ENCODE measurements around the gene CREG2.
A peak's percentile ranks its signal among the peaks of the same experiment; 100 is the strongest.

The CREG2 gene

GRCh38 chr2:101387151-101387834 lies at the start of gene CREG2:
Gene CREG2 (minus strand): TSS chr2:101387503. CDS start chr2:101387457, 46 bp downstream.
- H3K27me3 ChIP-seq (ENCODE audit: control insufficient read depth, insufficient read depth, low read length): peaks cover 18% of the 10 kb centered on the region
- H3K4me3 ChIP-seq (ENCODE audit: low read length): peak within 1 kb of the TSS; percentile 62
- H3K36me3 ChIP-seq (ENCODE audit: control insufficient read depth, insufficient read depth, low read length): no peaks in the 10 kb centered on the region
- H3K4me1 ChIP-seq (ENCODE audit: control insufficient read depth, insufficient read depth, low read length): peaks cover 2% of the 10 kb centered on the region
- no peak within 1 kb of the TSS for H3K27ac ChIP-seq (ENCODE audit: low read depth, low read length)
- no peak within 1 kb of the TSS for H3K9ac ChIP-seq (ENCODE audit: low read length)

- H3K9ac ChIP-seq (ENCODE audit: low read length): no peak overlapping the region
- no peaks in the 10 kb centered on the region for H3K27me3 ChIP-seq (ENCODE audit: control insufficient read depth, insufficient read depth, low read length)
- no peak overlapping the region for H3K4me3 ChIP-seq (ENCODE audit: low read length)
- H3K27ac ChIP-seq (ENCODE audit: low read depth, low read length): no peak overlapping the region
- H3K36me3 ChIP-seq (ENCODE audit: control insufficient read depth, insufficient read depth, low read length): no peaks in the 10 kb centered on the region
- H3K4me1 ChIP-seq (ENCODE audit: control insufficient read depth, insufficient read depth, low read length): no peaks in the 10 kb centered on the region
Measured at GRCh38 chr2:101435001-101435862, 47.9 kb upstream of the CREG2 start.

GRCh38 chr2:101433465-101433864 lies 46.2 kb upstream of the CREG2 start:
- H3K36me3 ChIP-seq (ENCODE audit: control insufficient read depth, insufficient read depth, low read length): no peaks in the 10 kb centered on the region
- H3K27ac ChIP-seq (ENCODE audit: low read depth, low read length): no peak overlapping the region
- H3K9ac ChIP-seq (ENCODE audit: low read length): no peak overlapping the region
- H3K27me3 ChIP-seq (ENCODE audit: control insufficient read depth, insufficient read depth, low read length): no peaks in the 10 kb centered on the region
- H3K4me3 ChIP-seq (ENCODE audit: low read length): no peak overlapping the region
- H3K4me1 ChIP-seq (ENCODE audit: control insufficient read depth, insufficient read depth, low read length): peaks cover 2% of the 10 kb centered on the region

GRCh38 chr2:101432411-101433181 lies 45.3 kb upstream of the CREG2 start:
- H3K4me3 ChIP-seq (ENCODE audit: low read length): no peak overlapping the region
- no peaks in the 10 kb centered on the region for H3K36me3 ChIP-seq (ENCODE audit: control insufficient read depth, insufficient read depth, low read length)
- no peaks in the 10 kb centered on the region for H3K27me3 ChIP-seq (ENCODE audit: control insufficient read depth, insufficient read depth, low read length)
- no peak overlapping the region for H3K27ac ChIP-seq (ENCODE audit: low read depth, low read length)
- no peak overlapping the region for H3K9ac ChIP-seq (ENCODE audit: low read length)
- H3K4me1 ChIP-seq (ENCODE audit: control insufficient read depth, insufficient read depth, low read length): peaks cover 2% of the 10 kb centered on the region

GRCh38 chr2:101431486-101431885 lies 44.2 kb upstream of the CREG2 start:
- Histone ChIP-seq H3K36me3 (ENCODE audit: control insufficient read depth, insufficient read depth, low read length) (no peaks in the 10 kb centered on the region), H3K27ac (ENCODE audit: low read depth, low read length) (no peak overlapping the region), H3K4me3 (ENCODE audit: low read length) (no peak overlapping the region), H3K4me1 (ENCODE audit: control insufficient read depth, insufficient read depth, low read length) (peaks cover 2% of the 10 kb centered on the region), H3K27me3 (ENCODE audit: control insufficient read depth, insufficient read depth, low read length) (no peaks in the 10 kb centered on the region), H3K9ac (ENCODE audit: low read length) (no peak overlapping the region)

GRCh38 chr2:101430156-101430555 lies 42.9 kb upstream of the CREG2 start:
- Histone ChIP-seq H3K27me3 (ENCODE audit: control insufficient read depth, insufficient read depth, low read length) (no peaks in the 10 kb centered on the region), H3K9ac (ENCODE audit: low read length) (no peak overlapping the region), H3K27ac (ENCODE audit: low read depth, low read length) (no peak overlapping the region), H3K36me3 (ENCODE audit: control insufficient read depth, insufficient read depth, low read length) (no peaks in the 10 kb centered on the region), H3K4me3 (ENCODE audit: low read length) (no peak overlapping the region), H3K4me1 (ENCODE audit: control insufficient read depth, insufficient read depth, low read length) (peaks cover 2% of the 10 kb centered on the region)

GRCh38 chr2:101429453-101429852 lies 42.1 kb upstream of the CREG2 start:
- Histone ChIP-seq H3K27me3 (ENCODE audit: control insufficient read depth, insufficient read depth, low read length) (no peaks in the 10 kb centered on the region), H3K4me1 (ENCODE audit: control insufficient read depth, insufficient read depth, low read length) (peaks cover 2% of the 10 kb centered on the region), H3K36me3 (ENCODE audit: control insufficient read depth, insufficient read depth, low read length) (no peaks in the 10 kb centered on the region), H3K27ac (ENCODE audit: low read depth, low read length) (no peak overlapping the region), H3K4me3 (ENCODE audit: low read length) (no peak overlapping the region), H3K9ac (ENCODE audit: low read length) (no peak overlapping the region)

GRCh38 chr2:101428422-101429176 lies 41.3 kb upstream of the CREG2 start:
- Histone ChIP-seq H3K9ac (ENCODE audit: low read length) (no peak overlapping the region), H3K36me3 (ENCODE audit: control insufficient read depth, insufficient read depth, low read length) (no peaks in the 10 kb centered on the region), H3K27ac (ENCODE audit: low read depth, low read length) (no peak overlapping the region), H3K4me3 (ENCODE audit: low read length) (no peak overlapping the region), H3K4me1 (ENCODE audit: control insufficient read depth, insufficient read depth, low read length) (peaks cover 2% of the 10 kb centered on the region), H3K27me3 (ENCODE audit: control insufficient read depth, insufficient read depth, low read length) (no peaks in the 10 kb centered on the region)

GRCh38 chr2:101427743-101428142 lies 40.4 kb upstream of the CREG2 start:
- H3K4me1 ChIP-seq (ENCODE audit: control insufficient read depth, insufficient read depth, low read length): peaks cover 2% of the 10 kb centered on the region
- no peak overlapping the region for H3K9ac ChIP-seq (ENCODE audit: low read length)
- no peaks in the 10 kb centered on the region for H3K27me3 ChIP-seq (ENCODE audit: control insufficient read depth, insufficient read depth, low read length)
- no peak overlapping the region for H3K27ac ChIP-seq (ENCODE audit: low read depth, low read length)
- H3K36me3 ChIP-seq (ENCODE audit: control insufficient read depth, insufficient read depth, low read length): no peaks in the 10 kb centered on the region
- no peak overlapping the region for H3K4me3 ChIP-seq (ENCODE audit: low read length)

- H3K9ac ChIP-seq (ENCODE audit: low read length): no peak overlapping the region
- H3K27me3 ChIP-seq (ENCODE audit: control insufficient read depth, insufficient read depth, low read length): no peaks in the 10 kb centered on the region
- no peak overlapping the region for H3K4me3 ChIP-seq (ENCODE audit: low read length)
- H3K27ac ChIP-seq (ENCODE audit: low read depth, low read length): no peak overlapping the region
- H3K4me1 ChIP-seq (ENCODE audit: control insufficient read depth, insufficient read depth, low read length): peaks cover 2% of the 10 kb centered on the region
- H3K36me3 ChIP-seq (ENCODE audit: control insufficient read depth, insufficient read depth, low read length): no peaks in the 10 kb centered on the region
Measured at GRCh38 chr2:101427240-101427639, 39.9 kb upstream of the CREG2 start.

GRCh38 chr2:101426822-101427221 lies 39.5 kb upstream of the CREG2 start:
- Histone ChIP-seq H3K36me3 (ENCODE audit: control insufficient read depth, insufficient read depth, low read length) (no peaks in the 10 kb centered on the region), H3K4me3 (ENCODE audit: low read length) (no peak overlapping the region), H3K27ac (ENCODE audit: low read depth, low read length) (no peak overlapping the region), H3K4me1 (ENCODE audit: control insufficient read depth, insufficient read depth, low read length) (peaks cover 2% of the 10 kb centered on the region), H3K9ac (ENCODE audit: low read length) (no peak overlapping the region), H3K27me3 (ENCODE audit: control insufficient read depth, insufficient read depth, low read length) (no peaks in the 10 kb centered on the region)

- Histone ChIP-seq H3K4me3 (ENCODE audit: low read length) (no peak overlapping the region), H3K4me1 (ENCODE audit: control insufficient read depth, insufficient read depth, low read length) (no peaks in the 10 kb centered on the region), H3K9ac (ENCODE audit: low read length) (no peak overlapping the region), H3K27me3 (ENCODE audit: control insufficient read depth, insufficient read depth, low read length) (no peaks in the 10 kb centered on the region), H3K36me3 (ENCODE audit: control insufficient read depth, insufficient read depth, low read length) (no peaks in the 10 kb centered on the region), H3K27ac (ENCODE audit: low read depth, low read length) (no peak overlapping the region)
Measured at GRCh38 chr2:101420623-101421022, 33.3 kb upstream of the CREG2 start.
